Neural crest cell (in vitro differentiated cells): ENCODE measurements around the gene FOXP3. TPM values are rescaled to one million over a fixed set of nuclear protein-coding genes. Genes with fewer than 3 reads are reported as not detected.
"Not testable (repeated sequence)": the region's sequence is repeated elsewhere in the genome, so short reads cannot be mapped to it uniquely, and the experiment has no call there.

Experiments
- DNase-seq: peaks from one replicate; pipeline ENCODE4 v3.0.0; 2021; ENCODE audit warnings: low read depth, mixed read lengths, low spot score
- H3K27ac Mint-ChIP-seq: one replicate; pipeline ENCODE4 v1.8.0; 2021; ENCODE audit warnings: mild to moderate bottlenecking, mixed read lengths; ENCODE audit not compliant: unreplicated experiment
- H3K27me3 Mint-ChIP-seq: 2 replicates; pipeline ENCODE4 v1.8.0; 2021; ENCODE audit warnings: low read depth, mild to moderate bottlenecking, mixed read lengths
- H3K36me3 Mint-ChIP-seq: 2 replicates; pipeline ENCODE4 v1.8.0; 2021; ENCODE audit warnings: low read depth, mild to moderate bottlenecking, mixed read lengths
- H3K4me1 Mint-ChIP-seq: 2 replicates; pipeline ENCODE4 v1.8.0; 2021; ENCODE audit warnings: mixed read lengths
- H3K4me3 Mint-ChIP-seq: one replicate; pipeline ENCODE4 v1.8.0; 2021; ENCODE audit warnings: mild to moderate bottlenecking, mixed read lengths
- H3K9me3 Mint-ChIP-seq: 2 replicates; pipeline ENCODE4 v1.8.0; 2021; ENCODE audit warnings: mixed read lengths
- CTCF ChIP-seq: fragments of 200-600 bp; sonication (generic); conservative IDR thresholded peaks from 2 replicates; pipeline ENCODE4 v1.5.0; 2021; ENCODE audit warnings: antibody characterized with exemption, mild to moderate bottlenecking
- long read RNA-seq: library from polyadenylated mRNA; unstranded; transcript quantifications from one replicate; pipeline ENCODE4 v2.0.0, GENCODE V29; 2020
- total RNA-seq: library from RNA; stranded (reverse); gene quantifications from 2 replicates; pipeline ENCODE4 v1.2.1, GENCODE V29; 2021

FOXP3 gene, protein sequence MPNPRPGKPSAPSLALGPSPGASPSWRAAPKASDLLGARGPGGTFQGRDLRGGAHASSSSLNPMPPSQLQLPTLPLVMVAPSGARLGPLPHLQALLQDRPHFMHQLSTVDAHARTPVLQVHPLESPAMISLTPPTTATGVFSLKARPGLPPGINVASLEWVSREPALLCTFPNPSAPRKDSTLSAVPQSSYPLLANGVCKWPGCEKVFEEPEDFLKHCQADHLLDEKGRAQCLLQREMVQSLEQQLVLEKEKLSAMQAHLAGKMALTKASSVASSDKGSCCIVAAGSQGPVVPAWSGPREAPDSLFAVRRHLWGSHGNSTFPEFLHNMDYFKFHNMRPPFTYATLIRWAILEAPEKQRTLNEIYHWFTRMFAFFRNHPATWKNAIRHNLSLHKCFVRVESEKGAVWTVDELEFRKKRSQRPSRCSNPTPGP
- 0.26 and 0.39 TPM in 2 replicates for total RNA-seq
- long read RNA-seq, result 0 reads

DNA sequence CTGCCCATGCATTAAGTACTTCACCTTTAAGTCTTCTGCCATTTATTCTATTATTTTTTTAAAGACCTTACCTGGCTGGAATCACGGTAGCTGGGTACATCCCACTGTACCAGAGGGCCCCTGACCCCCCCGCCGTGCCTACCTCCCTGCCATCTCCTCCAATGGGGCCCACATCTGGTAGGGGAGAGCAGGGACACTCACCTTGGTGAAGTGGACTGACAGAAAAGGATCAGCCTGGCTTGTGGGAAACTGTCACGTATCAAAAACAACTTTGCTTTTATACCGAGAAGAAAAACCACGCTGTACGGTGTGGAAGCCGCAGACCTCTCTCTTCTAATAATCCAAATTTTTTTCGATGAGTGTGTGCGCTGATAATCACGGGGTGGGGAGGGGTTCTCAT lies at the start of gene FOXP3:
TSS of gene FOXP3 (minus strand) at position 251 of the 400 bp plus-strand sequence. CDS start 6,205 bp downstream, outside the sequence.
- peaks cover 20% of the 10 kb centered on the region for H3K4me1 Mint-ChIP-seq
- H3K9me3 Mint-ChIP-seq, result peaks cover 16% of the 10 kb centered on the region
- no peaks in the 10 kb centered on the region for H3K27me3 Mint-ChIP-seq
- no peak for TF ChIP-seq CTCF
- DNase-seq, result no peak
- no peak within 1 kb of the TSS for H3K4me3 Mint-ChIP-seq
- no peaks in the 10 kb centered on the region for H3K36me3 Mint-ChIP-seq
- H3K27ac Mint-ChIP-seq, result no peak within 1 kb of the TSS

DNA sequence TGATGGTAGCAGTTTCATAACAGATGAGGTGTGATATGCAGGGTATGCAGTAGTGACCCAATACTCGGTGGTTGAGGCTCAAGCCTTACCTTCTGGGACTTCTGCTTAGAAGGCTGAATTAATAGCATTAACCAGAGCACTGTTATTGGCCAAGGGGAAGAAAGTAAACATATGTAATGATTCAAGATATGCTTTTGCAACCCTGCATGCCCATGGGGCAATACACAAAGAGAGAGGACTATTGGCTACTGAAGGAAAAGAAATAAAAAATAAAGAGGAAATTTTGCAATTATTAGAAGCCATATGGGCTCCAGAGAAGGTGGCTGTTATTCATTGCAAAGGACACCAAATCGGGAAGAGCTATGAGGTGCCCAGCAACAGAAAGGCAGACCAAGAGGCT lies 47.7 kb upstream of the FOXP3 start:
- H3K4me1 Mint-ChIP-seq, result peaks cover 21% of the 10 kb centered on the region
- H3K9me3 Mint-ChIP-seq, result peaks cover 5% of the 10 kb centered on the region
- DNase-seq, result no peak
- no peak overlapping the region for H3K4me3 Mint-ChIP-seq
- H3K27ac Mint-ChIP-seq, result no peak overlapping the region
- H3K36me3 Mint-ChIP-seq, result no peaks in the 10 kb centered on the region
- no peak for TF ChIP-seq CTCF
- peaks cover 13% of the 10 kb centered on the region for H3K27me3 Mint-ChIP-seq

DNA sequence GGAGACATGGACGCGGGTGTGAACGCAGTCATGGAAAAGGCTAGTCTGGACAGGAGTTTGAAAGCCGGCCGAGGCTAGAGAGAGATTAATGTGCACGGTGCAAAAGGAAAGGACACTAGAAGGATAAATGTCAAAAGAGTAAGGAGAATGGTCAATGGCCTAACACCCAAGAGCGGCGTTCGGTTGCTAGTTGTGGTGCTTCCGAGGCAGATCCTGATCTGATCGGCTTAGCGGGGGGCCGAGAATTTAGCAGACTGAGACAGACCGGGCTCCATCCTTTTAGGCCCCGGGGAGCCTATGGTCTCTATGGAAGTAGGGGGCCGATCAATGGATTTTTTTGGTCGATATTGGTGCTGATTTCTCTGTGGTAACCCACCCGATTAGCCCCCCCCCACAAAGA lies 45.9 kb upstream of the FOXP3 start:
- Mint-ChIP-seq H3K36me3 (no peaks in the 10 kb centered on the region), H3K4me1 (peaks cover 21% of the 10 kb centered on the region), H3K27ac (no peak overlapping the region), H3K27me3 (peaks cover 13% of the 10 kb centered on the region), H3K4me3 (no peak overlapping the region), H3K9me3 (peaks cover 5% of the 10 kb centered on the region)
- no peak for DNase-seq
- TF ChIP-seq CTCF, result no peak

DNA sequence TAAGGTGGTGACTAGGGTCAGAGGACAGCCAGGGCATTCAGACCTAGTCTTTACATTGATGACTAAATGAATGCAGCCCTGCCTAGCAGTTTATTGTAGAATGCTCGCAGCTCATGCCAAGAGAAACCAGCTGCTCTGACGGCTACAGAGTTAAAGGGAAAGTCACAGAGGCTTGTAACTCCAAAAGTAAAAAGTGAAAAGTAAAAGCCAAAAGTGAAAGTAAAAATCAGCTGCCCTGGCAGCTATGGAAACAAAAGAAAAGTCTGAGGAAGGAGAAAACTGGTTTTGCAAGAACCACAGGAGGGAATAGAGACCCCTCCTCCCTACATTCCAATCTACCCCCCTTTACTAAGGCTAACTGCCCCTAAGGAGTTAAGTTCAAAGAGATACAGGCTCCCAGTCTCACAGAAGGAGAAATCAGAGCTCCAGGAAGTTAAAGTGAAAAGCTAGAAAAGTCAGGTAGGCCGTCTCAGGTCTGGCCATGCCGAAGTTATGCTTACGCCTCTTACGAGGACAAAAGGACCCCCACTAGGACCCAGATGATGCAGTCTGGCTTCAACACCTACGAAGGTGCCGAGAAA lies 45.0 kb upstream of the FOXP3 start:
- peaks cover 21% of the 10 kb centered on the region for H3K4me1 Mint-ChIP-seq
- no peak for DNase-seq
- no peak for TF ChIP-seq CTCF
- H3K27ac Mint-ChIP-seq, result peak overlapping the region; percentile 57
- no peak overlapping the region for H3K4me3 Mint-ChIP-seq
- peaks cover 13% of the 10 kb centered on the region for H3K27me3 Mint-ChIP-seq
- H3K36me3 Mint-ChIP-seq, result no peaks in the 10 kb centered on the region
- H3K9me3 Mint-ChIP-seq, result peaks cover 5% of the 10 kb centered on the region

DNA sequence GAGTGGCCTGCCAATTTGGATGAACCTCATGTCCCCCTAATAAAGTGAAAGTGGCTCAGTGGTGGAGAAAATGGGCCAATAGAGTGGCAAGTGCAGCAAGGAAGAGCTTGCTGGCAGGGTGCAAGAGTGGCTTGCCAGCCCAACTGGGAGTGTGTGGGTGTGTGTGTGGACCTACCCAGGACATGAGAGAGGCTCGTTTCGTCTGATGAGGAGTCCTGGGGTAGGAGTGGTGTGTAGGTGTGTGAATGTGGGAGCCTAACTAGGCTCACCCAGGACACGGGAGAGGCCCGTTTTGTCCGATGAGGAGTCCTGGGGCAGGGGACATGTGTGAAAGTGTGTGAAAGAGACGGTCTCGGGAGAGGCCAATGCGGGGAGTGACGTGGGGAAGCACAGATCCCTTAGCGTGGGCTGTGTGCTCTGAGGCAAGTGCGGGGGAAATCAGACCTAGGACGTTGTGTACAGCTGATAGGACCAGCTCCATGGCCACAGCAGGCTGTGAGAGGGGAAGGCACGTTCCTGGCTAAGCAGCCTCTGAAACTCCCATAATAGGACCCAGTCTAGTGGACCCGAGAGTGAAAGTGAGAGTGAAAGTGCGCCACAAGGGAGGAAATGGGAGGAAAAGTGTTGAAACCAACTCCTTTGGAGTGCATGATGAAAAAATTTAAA lies 44.2 kb upstream of the FOXP3 start:
- H3K27ac Mint-ChIP-seq, result no peak overlapping the region
- H3K4me1 Mint-ChIP-seq, result peaks cover 21% of the 10 kb centered on the region

DNA sequence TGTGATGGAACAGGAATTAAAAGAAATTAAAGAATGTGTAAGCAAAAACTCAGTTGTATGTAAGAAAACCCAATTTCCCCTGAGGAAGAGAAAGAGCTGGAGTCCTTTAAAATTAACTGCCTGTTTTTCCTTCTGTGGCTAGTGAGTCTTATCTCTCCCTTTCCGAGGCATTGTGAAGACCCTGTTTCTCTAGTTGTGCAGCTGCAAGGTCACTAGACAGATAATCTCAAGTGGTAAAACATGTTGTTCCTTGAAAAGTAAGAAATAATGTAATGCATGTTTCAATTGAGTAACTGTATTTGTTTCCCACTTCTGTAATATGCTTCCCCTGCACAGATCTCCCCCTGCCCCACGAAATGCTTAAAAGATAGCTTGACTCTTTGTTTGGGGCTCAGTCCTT lies 43.3 kb upstream of the FOXP3 start:
- not testable (repeated sequence) for H3K27ac Mint-ChIP-seq, H3K4me3 Mint-ChIP-seq, DNase-seq, H3K36me3 Mint-ChIP-seq, H3K9me3 Mint-ChIP-seq
- Mint-ChIP-seq H3K4me1 (peaks cover 21% of the 10 kb centered on the region), H3K27me3 (peaks cover 13% of the 10 kb centered on the region)

More for the DNA sequence above, 44.2 kb upstream of the FOXP3 start:
- H3K36me3 Mint-ChIP-seq, result no peaks in the 10 kb centered on the region
- peaks cover 13% of the 10 kb centered on the region for H3K27me3 Mint-ChIP-seq
- no peak overlapping the region for H3K4me3 Mint-ChIP-seq
- TF ChIP-seq CTCF, result no peak
- no peak for DNase-seq
- H3K9me3 Mint-ChIP-seq, result peaks cover 5% of the 10 kb centered on the region
